HG02571 (cell line): ENCODE data around the gene PTRH1.
"Not testable (repeated sequence)": the region's sequence is repeated elsewhere in the genome, so short reads cannot be mapped to it uniquely, and the experiment has no call there.

Source experiments
- ATAC-seq: cut with Tn5 transposase; IDR thresholded peaks from one replicate; pipeline ENCODE4 v1.9.1; 2021; ENCODE audit warnings: mild to moderate bottlenecking, moderate library complexity; ENCODE audit not compliant: unreplicated experiment

PTRH1 gene, protein sequence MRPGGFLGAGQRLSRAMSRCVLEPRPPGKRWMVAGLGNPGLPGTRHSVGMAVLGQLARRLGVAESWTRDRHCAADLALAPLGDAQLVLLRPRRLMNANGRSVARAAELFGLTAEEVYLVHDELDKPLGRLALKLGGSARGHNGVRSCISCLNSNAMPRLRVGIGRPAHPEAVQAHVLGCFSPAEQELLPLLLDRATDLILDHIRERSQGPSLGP

DNA sequence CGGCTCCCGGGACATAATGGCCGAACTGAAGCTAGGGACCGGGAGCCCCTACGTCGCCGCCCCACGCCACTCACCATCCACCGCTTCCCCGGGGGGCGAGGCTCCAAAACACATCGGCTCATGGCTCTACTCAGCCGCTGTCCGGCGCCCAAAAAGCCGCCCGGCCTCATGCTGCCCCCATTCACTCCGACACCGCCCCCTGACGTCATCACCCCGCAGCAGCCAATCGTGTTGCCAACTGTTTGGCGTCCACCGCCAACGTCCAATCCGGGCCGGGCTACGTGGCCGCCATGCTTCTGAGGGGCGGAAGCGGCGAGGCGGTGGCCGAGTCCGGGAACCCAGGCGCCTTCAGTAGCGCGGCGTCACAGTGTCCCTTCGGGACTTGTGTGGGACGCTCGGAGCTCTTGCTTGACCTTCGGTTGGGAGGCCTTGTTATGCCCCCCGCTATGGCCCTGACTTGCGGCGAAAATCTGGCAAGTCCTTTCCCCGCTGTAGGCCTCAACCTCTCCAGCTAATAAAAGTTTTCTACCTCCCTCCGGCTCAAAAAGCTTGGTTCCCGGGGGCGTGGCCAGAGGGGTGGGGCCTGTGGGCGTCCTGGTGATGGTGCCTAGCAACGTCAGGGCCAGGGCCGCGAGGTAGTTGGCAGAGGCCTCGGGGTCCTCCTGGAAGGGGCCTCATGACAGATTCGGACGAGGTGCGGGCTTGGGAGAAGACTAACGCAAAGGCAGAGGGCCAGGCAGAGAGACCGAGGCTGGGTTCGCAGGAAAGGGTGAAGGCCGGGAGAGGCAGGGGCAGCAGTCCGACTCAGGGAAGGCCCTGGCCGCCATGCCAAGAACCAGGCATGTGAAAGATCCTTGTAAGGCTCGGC is at the start of gene PTRH1, which contains the start of gene TTC16:
PTRH1 (minus strand) TSS at position 194 of the 868 bp plus-strand sequence; CDS start at position 170, 24 bp downstream.
TTC16 (plus strand) TSS at position 610 of the 868 bp plus-strand sequence; CDS start at position 677, 67 bp downstream.
- peak; percentile 87 for ATAC-seq

DNA sequence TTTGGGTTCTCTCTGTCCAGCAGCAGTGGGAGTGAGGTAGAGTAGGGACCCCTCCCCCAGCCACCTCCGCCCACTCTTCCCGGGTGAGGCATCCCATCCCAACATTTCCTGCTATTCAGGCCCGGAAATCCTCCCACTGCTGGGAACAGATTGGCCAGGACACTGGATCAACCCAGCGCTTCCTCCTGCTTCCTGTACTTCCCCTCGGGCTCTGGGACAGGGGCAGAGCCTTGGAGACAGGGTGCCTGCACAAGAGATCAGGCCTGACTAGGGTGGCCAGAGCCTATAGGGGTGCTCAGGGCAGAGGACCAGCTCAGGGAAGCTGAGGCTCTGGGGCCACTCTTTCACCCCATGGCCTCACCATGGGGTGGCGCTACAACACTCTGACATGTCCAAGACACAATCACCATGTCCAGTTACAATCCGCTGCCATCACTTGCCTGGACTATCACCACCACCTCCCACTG is 48.5 kb upstream of the PTRH1 start:
- no peak for ATAC-seq

DNA sequence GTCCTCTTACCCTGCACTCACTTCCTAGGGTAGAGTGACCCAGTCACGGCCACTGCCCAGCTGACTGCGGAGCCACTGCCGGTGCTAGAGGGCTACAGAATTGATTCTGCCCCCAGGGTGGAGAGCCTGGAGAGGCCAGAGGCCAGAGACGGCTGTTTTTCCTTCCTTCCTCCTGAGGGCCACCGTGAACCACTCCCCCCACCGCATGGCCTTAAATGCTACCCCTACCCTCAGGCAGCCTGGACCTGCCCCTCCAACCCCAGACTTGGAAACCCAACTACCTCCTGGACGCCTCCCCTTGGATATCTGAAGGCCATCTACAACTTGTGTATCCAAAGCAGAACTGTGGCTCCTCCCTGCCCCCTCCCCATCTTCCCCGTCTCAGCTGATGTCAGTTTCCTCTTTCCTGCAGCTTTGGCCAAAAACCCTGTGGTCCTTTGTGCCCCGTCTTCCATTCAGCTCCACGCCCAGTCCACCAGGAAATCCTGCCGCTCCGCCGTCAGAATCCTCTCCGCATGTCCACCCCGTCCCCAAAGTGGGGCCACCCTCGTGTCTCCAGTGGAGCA is 46.7 kb upstream of the PTRH1 start:
- no peak for ATAC-seq

DNA sequence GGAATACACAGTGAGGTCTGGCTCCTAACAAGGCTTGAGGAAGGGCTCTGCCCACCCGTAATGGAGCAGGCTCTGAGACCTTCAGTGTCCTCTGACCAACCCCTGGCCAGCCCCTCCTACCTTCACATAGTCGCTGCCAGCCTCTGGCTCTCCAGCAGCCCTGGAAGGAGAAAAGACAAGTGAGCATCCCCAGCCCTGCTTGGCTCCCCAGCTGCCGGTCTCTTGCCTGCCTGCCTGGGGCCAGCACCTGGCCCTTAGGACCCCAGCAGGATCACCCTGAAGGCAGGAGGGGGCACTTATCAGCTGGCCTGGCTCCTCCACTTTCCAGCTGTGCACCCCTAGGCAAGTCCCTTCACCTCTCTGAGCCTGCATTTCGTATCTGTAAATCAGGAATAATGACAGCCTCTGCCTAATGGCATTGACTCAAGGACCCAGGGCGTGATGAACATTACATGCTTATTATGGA is 46.1 kb upstream of the PTRH1 start:
- no peak for ATAC-seq

DNA sequence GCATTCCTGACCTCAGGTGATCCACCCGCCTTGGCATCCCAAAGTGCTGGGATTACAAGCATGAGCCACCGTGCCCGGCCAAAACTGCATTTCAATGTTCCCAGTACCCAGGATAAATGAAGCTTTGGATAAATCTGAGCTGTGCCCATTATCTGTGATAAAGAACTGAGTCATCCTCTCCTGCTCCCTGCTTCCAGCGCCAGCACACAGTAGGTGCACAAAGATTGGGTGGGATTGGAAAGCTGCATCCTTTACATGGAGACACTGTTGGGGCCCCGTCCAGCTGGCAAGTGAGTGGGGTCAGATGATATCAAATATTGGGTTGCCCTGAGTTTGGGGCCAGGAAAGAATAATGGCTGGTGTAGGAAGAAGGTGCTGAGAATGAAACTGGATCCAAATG is 45.6 kb upstream of the PTRH1 start:
- no peak for ATAC-seq

DNA sequence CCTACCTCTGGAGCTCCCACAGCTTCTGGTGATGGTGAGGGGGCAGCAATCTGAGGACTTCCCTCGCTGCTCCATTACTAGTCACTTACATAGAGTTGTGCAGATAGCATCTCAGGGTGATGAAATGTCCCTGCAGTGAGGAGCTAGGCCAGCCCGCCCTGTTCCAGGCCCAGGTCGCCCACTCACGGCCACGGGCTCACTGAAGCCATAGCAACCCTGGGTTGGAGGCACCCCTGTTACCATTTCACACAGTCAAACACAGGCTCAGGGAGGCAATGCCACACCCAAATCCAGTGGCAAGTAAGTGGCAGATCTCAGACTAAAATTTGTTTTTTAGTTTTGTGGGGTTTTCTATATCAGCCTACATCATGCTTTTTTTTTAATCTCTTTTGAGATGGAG is 43.4 kb upstream of the PTRH1 start:
- no peak for ATAC-seq

DNA sequence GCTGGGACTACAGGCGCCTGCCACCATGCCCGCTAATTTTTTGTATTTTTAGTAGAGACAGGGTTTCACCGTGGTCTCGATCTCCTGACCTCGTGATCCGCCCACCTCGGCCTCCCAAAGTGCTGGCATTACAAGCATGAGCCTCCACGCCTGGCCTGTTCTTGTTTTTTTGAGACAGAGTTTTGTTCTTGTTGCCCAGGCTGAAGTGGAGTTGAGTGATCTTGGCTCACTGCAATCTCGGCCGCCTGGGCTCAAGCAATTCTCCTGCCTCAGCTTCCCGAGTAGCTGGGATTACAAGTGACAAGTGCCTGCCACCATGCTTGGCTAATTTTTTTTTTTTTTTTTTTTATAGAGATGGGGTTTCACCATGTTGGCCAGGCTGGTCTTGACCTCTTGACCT is 41.3 kb upstream of the PTRH1 start:
- ATAC-seq, result not testable (repeated sequence)

DNA sequence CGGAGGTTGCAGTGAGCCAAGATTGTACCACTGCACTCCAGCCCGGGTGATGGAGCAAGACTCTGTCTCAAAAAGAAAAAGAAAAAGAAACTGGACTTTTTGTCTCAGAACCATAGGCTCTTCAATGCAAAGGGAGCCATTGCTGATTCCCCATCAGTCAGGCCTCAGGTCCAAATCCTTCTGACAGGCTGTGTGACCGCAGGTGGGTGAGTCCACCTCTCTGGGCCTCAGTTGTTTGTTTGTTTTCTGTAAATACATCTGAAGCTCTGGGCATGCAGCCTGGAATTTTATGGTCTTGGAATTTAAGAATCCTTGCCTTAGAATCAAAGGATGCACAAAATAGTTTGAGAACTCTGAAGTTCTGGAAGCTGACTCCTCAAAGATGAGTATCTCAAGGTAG is 40.8 kb upstream of the PTRH1 start:
- no peak for ATAC-seq

DNA sequence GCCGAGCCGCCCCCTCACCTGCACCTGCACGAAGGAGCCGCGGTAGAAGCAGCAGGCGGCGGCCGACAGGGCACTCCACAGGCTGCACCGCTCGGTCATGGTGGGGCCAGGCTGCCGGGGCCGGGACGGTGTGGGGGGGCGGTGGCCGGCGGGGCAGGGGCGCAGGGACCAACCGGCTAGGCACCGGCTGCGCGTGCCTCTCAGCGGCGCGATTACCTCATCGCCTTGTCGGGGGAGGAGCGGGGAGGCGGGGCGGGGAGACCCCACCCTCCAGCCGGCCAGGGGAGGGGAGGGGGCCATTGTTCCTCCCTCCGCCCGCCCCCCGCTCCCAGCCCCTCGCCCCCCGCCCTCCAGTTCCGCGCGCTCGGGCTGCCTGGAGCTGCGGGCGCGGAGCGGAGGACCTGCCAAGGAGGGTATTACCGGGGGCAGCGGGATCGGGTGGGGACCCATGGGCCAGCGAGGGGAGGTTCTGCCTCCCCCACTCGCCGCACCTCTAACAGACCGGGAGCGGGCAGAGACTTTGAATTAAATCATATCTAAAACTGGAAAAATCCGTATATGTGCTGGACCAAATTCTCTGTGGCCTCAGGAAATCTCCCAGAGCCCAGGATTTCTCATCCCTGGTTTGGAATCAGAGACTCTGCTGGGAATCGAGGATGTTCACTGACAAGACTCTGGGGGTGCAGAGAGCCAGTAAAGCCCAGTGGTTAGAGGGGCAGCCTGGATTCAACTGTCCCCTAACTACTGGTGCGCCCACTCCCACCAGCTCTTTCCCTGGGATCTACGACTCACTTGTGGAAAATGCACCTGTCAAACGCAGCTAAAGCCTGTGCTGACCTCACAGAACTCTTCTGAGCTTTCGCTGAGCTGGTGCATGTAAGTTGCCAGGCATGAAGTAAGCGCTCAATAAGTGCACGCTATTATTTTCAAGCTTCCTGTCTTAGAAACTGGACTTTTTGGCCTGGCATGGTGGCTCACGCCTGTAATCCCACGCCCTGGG is 39.9 kb upstream of the PTRH1 start:
- no peak for ATAC-seq

DNA sequence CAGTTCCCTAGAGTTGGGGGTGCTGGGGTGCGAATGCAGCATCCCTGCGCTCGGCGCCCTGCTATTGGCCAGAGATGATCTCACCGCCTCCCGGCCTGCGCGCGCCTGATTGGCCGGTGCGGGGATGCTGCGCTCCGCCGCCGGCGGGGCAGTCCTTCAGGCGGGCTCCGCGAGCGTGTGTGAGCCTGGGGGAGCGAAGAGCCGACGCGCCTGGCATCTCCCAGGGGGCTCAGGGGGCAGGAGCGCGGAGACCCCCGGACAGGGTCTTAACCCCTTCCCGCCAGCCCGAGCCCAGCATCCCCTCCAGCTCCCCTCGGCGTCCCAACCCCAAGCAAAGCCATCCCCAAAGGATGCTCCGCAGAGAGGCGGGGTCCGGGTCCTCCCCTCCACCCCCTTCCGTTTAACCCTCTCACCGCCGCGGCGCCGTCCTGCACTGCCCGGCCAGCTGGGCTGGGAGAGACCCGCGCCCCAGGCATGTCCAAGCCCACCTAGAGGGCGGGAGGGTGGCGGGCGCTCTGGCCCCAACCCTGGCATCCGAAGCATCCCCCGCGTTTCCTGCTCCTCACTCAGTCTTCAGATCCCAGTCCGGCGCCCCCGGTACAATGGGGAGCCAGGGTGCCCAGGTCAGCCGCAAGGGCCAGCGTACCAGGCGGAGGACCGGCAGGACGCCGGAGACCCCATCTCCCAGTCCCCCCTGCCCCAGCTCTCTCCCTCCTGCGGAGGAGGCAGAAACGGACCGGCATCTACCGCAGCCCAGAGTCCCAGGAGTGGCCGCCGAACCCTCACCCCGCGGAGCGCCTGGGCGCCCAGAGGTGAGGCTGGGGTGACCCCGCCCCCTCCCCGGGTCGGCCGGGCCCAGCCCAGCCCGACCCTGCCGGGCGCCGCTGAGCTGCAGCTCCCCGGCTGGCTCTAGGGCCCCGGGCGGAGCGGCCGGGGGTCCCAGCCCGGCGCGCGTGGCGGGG is 38.9 kb upstream of the PTRH1 start:
- ATAC-seq, result no peak

DNA sequence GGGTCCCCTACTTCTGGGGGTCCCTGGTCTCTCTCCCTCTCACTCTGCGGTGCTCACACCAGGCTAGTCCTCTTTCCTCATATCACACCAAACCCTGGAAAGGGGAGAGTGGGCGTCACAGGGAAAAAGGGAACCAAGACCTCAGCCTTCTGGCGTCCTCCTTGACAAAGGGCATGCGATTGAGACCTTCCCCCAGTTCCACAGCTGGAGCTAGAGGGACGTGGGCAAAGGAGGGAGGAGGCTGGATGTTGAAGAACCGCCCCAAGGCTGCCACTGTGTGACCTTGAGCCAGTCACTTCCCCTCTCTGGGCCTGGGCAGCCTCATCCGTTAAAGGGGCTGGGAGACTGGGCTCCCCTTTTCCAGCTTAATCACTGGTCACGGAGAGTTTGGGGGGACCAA is 38.2 kb upstream of the PTRH1 start:
- ATAC-seq, result no peak

DNA sequence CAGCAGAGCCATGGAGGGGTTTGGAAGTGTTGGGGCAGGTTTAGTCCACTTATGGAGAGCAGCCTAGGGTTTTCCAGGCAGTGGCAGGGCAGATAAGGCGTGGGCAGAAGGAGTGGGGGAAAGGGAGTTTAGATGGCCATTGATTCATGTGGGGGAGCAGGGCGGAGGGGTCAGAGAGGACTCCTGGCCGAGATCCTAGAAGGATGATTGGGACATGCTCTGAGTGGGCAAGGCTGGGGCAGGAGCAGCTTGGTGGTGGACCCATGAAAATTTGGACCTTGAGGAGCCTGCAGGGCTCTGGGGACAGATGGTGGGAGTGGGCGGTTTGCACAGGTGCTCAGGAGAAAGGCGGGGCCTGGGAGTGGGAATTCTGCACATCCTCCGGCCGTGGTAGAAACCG is 37.7 kb upstream of the PTRH1 start:
- ATAC-seq, result no peak

DNA sequence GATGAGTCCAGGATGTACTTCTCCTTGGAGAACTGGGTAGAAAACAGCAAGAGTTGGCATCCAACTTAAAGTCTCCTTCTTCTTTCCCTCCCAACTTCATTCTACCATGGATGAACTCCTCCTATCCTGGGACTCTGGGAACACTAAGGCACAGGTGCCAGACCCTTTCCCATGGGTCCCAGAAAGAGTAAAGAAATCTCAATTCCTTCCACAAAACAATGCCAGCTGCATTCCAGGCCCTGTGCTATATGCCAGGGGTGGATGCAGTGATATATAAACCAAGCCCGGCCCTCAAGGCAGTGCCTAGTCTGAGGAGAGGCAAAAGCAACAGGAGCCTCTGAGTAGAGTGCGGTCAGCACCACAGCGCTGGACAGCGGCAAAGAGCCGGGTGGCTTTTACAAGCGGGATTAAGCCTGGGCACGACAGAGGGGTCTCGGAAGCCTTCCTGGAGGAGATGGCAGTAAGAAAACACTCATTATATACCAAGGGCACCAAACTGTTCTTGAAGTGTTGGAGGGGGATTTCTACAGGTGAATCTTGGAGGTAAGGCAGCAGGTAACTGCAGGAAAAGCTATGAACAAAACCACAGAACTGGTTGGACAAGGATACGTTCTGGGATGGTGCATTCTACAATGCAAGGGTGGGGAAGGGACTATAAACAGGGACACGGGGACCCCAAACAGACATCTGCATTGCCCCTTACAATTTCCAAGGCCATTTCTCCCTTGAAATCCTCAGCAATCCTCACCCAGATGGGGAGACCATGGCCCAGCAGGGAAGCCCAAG is 36.0 kb upstream of the PTRH1 start:
- ATAC-seq, result no peak

DNA sequence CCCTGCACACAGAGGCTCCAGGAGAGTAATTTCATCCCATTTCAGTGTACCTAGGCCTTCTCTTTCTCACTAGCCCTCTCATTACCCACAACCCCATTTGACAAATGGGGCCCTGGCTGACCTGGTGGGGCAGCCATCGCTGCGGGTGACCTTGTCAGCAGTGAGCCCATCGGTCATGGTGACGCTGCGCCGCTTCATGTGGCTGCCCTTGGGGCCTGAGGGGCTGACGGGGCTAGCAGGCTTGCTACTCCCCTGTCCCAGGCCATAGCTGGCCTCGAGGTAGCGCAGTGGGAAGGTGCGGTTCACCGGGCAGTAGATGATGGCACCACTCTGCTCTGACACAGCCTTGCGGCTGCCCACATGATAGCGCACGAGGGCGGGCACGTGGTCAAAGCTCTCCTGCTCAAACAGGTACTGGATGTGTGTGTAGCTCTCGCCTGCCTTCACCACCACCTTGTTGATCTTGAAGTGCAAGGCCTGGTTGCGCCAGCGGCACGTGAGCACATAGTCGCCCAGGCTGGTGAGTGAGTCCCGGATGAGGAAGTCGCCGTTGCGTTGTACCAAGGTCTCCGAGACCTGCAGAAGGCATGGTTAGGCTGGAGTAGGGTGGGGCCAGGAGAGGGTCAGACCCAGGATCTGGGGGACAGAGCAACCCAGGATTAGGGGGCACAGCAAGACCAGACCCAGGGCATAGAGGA is 33.8 kb upstream of the PTRH1 start:
- ATAC-seq, result no peak

DNA sequence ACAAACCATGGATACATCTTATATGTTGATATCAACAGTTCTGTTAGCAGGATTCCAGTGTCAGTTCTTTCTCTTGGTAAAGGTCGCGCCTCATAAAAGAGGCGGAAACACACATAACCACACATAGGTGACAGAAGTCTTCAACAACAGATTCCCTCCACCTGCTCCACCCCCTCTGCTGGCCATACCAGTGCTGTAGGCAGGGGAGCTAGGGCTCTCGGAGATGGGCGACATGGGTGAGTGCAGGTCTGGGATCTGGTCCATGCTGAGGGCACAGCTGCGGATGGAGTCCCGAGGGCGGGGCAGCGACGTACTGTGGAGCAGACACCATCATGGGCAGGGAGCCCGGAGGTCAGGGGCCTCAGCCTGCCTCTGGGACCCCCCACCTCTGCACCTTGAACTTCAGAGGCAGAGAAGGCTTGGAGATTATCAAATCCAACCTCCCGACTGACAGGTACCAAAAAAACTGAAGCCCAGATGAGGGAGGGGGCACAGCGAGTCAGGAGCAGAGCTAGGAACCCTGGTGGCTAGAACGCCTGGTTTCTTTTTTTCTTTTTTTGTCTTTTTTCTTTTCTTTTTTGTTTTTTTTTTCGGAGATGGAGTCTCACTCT is 31.6 kb upstream of the PTRH1 start:
- no peak for ATAC-seq

DNA sequence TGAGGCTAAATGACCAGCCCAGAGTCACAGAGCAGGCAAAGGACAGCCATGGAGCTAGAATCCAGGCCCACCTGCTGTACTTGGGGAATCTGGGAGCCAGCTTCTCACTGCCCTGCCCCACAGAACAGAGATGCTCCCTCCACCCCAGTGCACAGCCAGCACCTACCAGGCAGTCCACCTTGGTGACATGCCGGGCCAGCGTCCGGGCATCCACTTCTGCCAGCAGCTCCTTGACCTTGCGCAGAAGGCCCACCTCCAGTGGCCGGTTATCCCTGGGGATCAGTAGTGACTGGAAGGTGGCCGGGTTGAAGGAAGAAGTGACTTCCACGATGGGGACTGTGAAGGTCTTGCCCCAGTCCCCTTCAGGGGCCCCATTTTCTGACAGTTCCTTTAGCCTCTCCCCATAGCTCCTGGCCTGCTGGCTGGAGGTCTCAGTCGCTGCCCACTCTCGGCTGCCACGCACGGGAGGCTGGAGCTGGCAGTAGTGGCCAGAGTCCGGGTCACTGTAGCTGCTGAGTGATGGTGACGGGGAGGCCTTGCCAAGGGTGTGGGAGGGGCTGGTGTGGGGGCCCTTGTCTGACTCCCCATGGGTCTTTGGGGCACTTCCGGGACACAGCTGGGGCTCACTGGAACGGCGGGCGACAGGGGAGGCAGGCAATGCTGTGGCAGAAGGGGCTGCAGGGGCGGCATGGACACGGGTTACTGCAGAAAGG is 29.1 kb upstream of the PTRH1 start:
- ATAC-seq, result no peak
